ENCODE data around the gene COL17A1.

COL17A1 gene

GRCh38 chr10:104036518-104037260, 49.0 kb downstream of the COL17A1 start:
- H3K4me3 ChIP-seq (ENCODE audit: low read length), result no peak overlapping the region
- TF ChIP-seq ZNF274 (IDR thresholded peaks at IDR 0.05; ENCODE audit: low read depth, low read length), result no peak

- H3K4me3 ChIP-seq (ENCODE audit: low read length), result no peak overlapping the region
- no peak for TF ChIP-seq ZNF274 (IDR thresholded peaks at IDR 0.05; ENCODE audit: low read depth, low read length)
These were observed 49.7 kb downstream of the COL17A1 start for GRCh38 chr10:104036069-104036384.

- H3K4me3 ChIP-seq (ENCODE audit: low read length), result no peak overlapping the region
- no peak for TF ChIP-seq ZNF274 (IDR thresholded peaks at IDR 0.05; ENCODE audit: low read depth, low read length)
These were observed 50.2 kb downstream of the COL17A1 start for GRCh38 chr10:104035194-104036068.

- H3K4me3 ChIP-seq (ENCODE audit: low read length), result no peak overlapping the region
- TF ChIP-seq ZNF274 (IDR thresholded peaks at IDR 0.05; ENCODE audit: low read depth, low read length), result no peak
These were observed 51.1 kb downstream of the COL17A1 start for GRCh38 chr10:104034401-104035193.

GRCh38 chr10:104033966-104034365, 51.7 kb downstream of the COL17A1 start:
- no peak for TF ChIP-seq ZNF274 (IDR thresholded peaks at IDR 0.05; ENCODE audit: low read depth, low read length)

GRCh38 chr10:104033401-104033930, 52.2 kb downstream of the COL17A1 start:
- no peak for TF ChIP-seq ZNF274 (IDR thresholded peaks at IDR 0.05; ENCODE audit: low read depth, low read length)

More at GRCh38 chr10:104033966-104034365, 51.7 kb downstream of the COL17A1 start:
- no peak overlapping the region for H3K4me3 ChIP-seq (ENCODE audit: low read length)

GRCh38 chr10:104032144-104032775, 53.4 kb downstream of the COL17A1 start:
- no peak for TF ChIP-seq ZNF274 (IDR thresholded peaks at IDR 0.05; ENCODE audit: low read depth, low read length)
- no peak overlapping the region for H3K4me3 ChIP-seq (ENCODE audit: low read length)

More at GRCh38 chr10:104033401-104033930, 52.2 kb downstream of the COL17A1 start:
- no peak overlapping the region for H3K4me3 ChIP-seq (ENCODE audit: low read length)

GRCh38 chr10:104031631-104032030, 54.0 kb downstream of the COL17A1 start:
- no peak for TF ChIP-seq ZNF274 (IDR thresholded peaks at IDR 0.05; ENCODE audit: low read depth, low read length)

GRCh38 chr10:104029521-104029860, 56.2 kb downstream of the COL17A1 start:
- no peak overlapping the region for H3K4me3 ChIP-seq (ENCODE audit: low read length)
- no peak for TF ChIP-seq ZNF274 (IDR thresholded peaks at IDR 0.05; ENCODE audit: low read depth, low read length)

More at GRCh38 chr10:104031631-104032030, 54.0 kb downstream of the COL17A1 start:
- no peak overlapping the region for H3K4me3 ChIP-seq (ENCODE audit: low read length)

GRCh38 chr10:104028823-104029520, 56.7 kb downstream of the COL17A1 start:
- H3K4me3 ChIP-seq (ENCODE audit: low read length), result no peak overlapping the region
- TF ChIP-seq ZNF274 (IDR thresholded peaks at IDR 0.05; ENCODE audit: low read depth, low read length), result no peak

- no peak overlapping the region for H3K4me3 ChIP-seq (ENCODE audit: low read length)
- TF ChIP-seq ZNF274 (IDR thresholded peaks at IDR 0.05; ENCODE audit: low read depth, low read length), result no peak
These were observed 57.5 kb downstream of the COL17A1 start for GRCh38 chr10:104028146-104028545.

- no peak for TF ChIP-seq ZNF274 (IDR thresholded peaks at IDR 0.05; ENCODE audit: low read depth, low read length)
- no peak overlapping the region for H3K4me3 ChIP-seq (ENCODE audit: low read length)
These were observed 58.9 kb downstream of the COL17A1 start for GRCh38 chr10:104026762-104027161.

GRCh38 chr10:104025524-104025923, 60.2 kb downstream of the COL17A1 start:
- H3K4me3 ChIP-seq (ENCODE audit: low read length), result no peak overlapping the region
- TF ChIP-seq ZNF274 (IDR thresholded peaks at IDR 0.05; ENCODE audit: low read depth, low read length), result no peak
